Ishikawa (cell line): ENCODE measurements around the gene RASGRP4.

ENCODE experiments used
- CEBPB ChIP-seq: IDR thresholded peaks from 2 replicates; pipeline ENCODE4 v1.6.1; 2012
- CREB1 ChIP-seq: IDR thresholded peaks from 2 replicates; pipeline ENCODE4 v1.6.1; 2012; ENCODE audit warnings: low read depth
- EGR1 ChIP-seq: IDR thresholded peaks from 2 replicates; pipeline ENCODE4 v1.6.1; 2012
- EP300 ChIP-seq: IDR thresholded peaks from 2 replicates; pipeline ENCODE4 v1.6.1; 2012; ENCODE audit warnings: borderline replicate concordance
- FOXM1 ChIP-seq: IDR thresholded peaks from 2 replicates; pipeline ENCODE4 v1.6.1; 2012; ENCODE audit warnings: low read depth, borderline replicate concordance
- NFIC ChIP-seq: IDR thresholded peaks from 2 replicates; pipeline ENCODE4 v1.6.1; 2012
- RAD21 ChIP-seq: IDR thresholded peaks from 2 replicates; pipeline ENCODE4 v1.6.1; 2012; ENCODE audit warnings: low read depth
- TAF1 ChIP-seq: IDR thresholded peaks from 2 replicates; pipeline ENCODE4 v1.6.1; 2012; ENCODE audit warnings: low read depth, mild to moderate bottlenecking
- TCF12 ChIP-seq: IDR thresholded peaks from 2 replicates; pipeline ENCODE4 v1.6.1; 2012; ENCODE audit warnings: low read depth
- TEAD4 ChIP-seq: IDR thresholded peaks from 2 replicates; pipeline ENCODE4 v1.6.1; 2012
- YY1 ChIP-seq: IDR thresholded peaks from 2 replicates; pipeline ENCODE4 v1.6.1; 2012; ENCODE audit warnings: low read depth
- ZBTB7A ChIP-seq: IDR thresholded peaks from 2 replicates; pipeline ENCODE4 v1.6.1; 2012; ENCODE audit warnings: low read depth
- TF ChIP-seq, protein P1 (sequence below): IDR thresholded peaks from 2 replicates; pipeline ENCODE4 v1.6.1; 2012; ENCODE audit warnings: low read depth, mild to moderate bottlenecking
- TF ChIP-seq, protein P2 (sequence below): IDR thresholded peaks from 2 replicates; pipeline ENCODE4 v1.6.1; 2012
- TF ChIP-seq, protein P3 (sequence below): IDR thresholded peaks from 2 replicates; pipeline ENCODE4 v1.6.1; 2012

The RASGRP4 gene, protein sequence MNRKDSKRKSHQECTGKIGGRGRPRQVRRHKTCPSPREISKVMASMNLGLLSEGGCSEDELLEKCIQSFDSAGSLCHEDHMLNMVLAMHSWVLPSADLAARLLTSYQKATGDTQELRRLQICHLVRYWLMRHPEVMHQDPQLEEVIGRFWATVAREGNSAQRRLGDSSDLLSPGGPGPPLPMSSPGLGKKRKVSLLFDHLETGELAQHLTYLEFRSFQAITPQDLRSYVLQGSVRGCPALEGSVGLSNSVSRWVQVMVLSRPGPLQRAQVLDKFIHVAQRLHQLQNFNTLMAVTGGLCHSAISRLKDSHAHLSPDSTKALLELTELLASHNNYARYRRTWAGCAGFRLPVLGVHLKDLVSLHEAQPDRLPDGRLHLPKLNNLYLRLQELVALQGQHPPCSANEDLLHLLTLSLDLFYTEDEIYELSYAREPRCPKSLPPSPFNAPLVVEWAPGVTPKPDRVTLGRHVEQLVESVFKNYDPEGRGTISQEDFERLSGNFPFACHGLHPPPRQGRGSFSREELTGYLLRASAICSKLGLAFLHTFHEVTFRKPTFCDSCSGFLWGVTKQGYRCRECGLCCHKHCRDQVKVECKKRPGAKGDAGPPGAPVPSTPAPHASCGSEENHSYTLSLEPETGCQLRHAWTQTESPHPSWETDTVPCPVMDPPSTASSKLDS

DNA sequence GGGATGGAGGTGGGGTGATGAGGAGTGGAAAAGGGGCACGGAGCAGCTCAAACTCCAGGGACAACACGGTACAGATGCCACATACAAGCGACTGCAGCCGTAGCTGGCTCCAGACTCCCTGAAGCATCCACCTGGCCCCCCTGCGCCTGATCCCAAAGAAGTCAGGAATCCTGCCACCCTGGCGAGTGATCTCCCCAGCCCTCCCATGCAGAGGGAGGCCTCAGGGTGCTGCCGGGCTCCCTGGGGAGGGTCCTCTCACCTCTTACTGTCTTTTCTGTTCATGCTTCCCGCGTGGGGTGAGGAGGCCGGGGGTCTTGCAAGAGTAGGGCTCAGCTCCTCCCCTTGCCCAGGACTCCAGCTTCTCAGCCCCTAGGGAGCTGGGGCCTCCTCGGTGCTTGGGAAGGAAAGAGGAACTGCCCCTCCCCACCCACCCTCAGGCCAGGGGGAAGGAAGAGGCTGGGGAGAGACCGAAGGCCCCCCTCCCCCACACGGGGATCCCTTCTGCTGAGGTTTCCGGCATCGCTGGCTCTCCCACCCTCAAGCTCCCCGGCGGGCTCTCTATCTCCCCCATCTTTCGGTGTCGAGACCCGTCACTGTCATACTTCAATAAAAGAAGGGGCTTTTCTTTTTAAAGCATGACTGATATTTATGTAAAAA lies at the start of gene RASGRP4:
Gene RASGRP4, minus strand, starts transcription at position 410 of the 657 bp plus-strand sequence. Its CDS starts 128 bp downstream, at position 282.
- TF ChIP-seq, protein P1, sequence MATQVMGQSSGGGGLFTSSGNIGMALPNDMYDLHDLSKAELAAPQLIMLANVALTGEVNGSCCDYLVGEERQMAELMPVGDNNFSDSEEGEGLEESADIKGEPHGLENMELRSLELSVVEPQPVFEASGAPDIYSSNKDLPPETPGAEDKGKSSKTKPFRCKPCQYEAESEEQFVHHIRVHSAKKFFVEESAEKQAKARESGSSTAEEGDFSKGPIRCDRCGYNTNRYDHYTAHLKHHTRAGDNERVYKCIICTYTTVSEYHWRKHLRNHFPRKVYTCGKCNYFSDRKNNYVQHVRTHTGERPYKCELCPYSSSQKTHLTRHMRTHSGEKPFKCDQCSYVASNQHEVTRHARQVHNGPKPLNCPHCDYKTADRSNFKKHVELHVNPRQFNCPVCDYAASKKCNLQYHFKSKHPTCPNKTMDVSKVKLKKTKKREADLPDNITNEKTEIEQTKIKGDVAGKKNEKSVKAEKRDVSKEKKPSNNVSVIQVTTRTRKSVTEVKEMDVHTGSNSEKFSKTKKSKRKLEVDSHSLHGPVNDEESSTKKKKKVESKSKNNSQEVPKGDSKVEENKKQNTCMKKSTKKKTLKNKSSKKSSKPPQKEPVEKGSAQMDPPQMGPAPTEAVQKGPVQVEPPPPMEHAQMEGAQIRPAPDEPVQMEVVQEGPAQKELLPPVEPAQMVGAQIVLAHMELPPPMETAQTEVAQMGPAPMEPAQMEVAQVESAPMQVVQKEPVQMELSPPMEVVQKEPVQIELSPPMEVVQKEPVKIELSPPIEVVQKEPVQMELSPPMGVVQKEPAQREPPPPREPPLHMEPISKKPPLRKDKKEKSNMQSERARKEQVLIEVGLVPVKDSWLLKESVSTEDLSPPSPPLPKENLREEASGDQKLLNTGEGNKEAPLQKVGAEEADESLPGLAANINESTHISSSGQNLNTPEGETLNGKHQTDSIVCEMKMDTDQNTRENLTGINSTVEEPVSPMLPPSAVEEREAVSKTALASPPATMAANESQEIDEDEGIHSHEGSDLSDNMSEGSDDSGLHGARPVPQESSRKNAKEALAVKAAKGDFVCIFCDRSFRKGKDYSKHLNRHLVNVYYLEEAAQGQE = no peak
- TF ChIP-seq FOXM1 (no peak), NFIC (no peak), EGR1 (no peak), TCF12 (no peak), TEAD4 (no peak), YY1 (no peak), EP300 (no peak), ZBTB7A (no peak), RAD21 (no peak), CEBPB (no peak), TAF1 (no peak), CREB1 (no peak)
- TF ChIP-seq, protein P2, sequence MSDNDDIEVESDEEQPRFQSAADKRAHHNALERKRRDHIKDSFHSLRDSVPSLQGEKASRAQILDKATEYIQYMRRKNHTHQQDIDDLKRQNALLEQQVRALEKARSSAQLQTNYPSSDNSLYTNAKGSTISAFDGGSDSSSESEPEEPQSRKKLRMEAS = no peak
- TF ChIP-seq, protein P3, sequence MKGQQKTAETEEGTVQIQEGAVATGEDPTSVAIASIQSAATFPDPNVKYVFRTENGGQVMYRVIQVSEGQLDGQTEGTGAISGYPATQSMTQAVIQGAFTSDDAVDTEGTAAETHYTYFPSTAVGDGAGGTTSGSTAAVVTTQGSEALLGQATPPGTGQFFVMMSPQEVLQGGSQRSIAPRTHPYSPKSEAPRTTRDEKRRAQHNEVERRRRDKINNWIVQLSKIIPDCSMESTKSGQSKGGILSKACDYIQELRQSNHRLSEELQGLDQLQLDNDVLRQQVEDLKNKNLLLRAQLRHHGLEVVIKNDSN = no peak

DNA sequence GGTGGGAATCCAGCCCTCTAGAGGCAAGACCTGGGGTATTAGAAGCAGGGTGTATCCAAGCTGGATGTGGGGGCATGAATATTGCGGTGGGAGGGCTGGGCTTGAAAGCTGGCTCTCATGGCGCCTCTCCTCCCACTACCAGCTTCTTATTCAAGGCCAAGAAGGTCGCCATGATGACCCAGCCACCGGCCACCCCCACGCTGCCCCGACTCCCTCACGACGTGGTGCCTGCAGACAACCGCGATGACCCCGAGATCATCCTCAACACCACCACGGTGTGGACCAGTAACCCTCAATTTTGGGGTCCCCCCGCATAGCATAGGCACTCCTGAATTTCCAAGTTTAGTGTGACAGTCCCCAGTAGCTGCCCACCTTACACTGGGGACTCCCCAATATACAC lies 49.2 kb upstream of the RASGRP4 start:
- TF ChIP-seq RAD21 (no peak), EP300 (no peak), CREB1 (no peak), YY1 (no peak), CEBPB (no peak), TCF12 (no peak), TEAD4 (no peak), NFIC (no peak), FOXM1 (no peak), ZBTB7A (no peak), TAF1 (no peak), EGR1 (no peak)
- TF ChIP-seq, protein P2 = no peak
- TF ChIP-seq, protein P3 = no peak
- TF ChIP-seq, protein P1 = no peak

DNA sequence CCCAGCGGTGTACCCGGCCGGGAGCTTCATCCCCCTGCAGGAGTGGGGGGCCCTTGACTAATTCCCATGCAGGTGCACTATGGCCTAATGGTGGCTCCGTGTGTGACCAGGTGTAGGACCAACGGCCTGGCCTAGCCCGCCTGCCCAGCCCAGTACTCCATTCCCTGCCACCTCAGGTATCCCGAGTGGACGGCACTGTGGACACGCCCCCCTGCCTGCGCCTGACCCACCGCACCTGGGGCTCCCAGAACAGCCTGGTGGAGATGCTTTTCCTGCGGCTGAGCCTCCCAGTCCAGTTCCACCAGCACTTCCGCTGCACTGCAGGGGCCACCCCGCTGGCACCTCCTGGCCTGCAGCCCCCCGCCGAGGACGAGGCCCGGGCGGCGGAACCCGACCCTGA lies 47.2 kb upstream of the RASGRP4 start:
- no peak for TF ChIP-seq CREB1
- TF ChIP-seq, protein P1 = no peak
- TF ChIP-seq EGR1 = no peak
- TF ChIP-seq TEAD4 = no peak
- no peak for TF ChIP-seq EP300
- no peak for TF ChIP-seq ZBTB7A
- no peak for TF ChIP-seq TAF1
- no peak for TF ChIP-seq RAD21
- no peak for TF ChIP-seq CEBPB
- no peak for TF ChIP-seq FOXM1
- TF ChIP-seq, protein P3 = no peak
- no peak for TF ChIP-seq YY1
- TF ChIP-seq, protein P2 = no peak
- no peak for TF ChIP-seq NFIC
- no peak for TF ChIP-seq TCF12
